Measurements from ENCODE around the gene KRTAP22-2.

- TF ChIP-seq, protein P1, sequence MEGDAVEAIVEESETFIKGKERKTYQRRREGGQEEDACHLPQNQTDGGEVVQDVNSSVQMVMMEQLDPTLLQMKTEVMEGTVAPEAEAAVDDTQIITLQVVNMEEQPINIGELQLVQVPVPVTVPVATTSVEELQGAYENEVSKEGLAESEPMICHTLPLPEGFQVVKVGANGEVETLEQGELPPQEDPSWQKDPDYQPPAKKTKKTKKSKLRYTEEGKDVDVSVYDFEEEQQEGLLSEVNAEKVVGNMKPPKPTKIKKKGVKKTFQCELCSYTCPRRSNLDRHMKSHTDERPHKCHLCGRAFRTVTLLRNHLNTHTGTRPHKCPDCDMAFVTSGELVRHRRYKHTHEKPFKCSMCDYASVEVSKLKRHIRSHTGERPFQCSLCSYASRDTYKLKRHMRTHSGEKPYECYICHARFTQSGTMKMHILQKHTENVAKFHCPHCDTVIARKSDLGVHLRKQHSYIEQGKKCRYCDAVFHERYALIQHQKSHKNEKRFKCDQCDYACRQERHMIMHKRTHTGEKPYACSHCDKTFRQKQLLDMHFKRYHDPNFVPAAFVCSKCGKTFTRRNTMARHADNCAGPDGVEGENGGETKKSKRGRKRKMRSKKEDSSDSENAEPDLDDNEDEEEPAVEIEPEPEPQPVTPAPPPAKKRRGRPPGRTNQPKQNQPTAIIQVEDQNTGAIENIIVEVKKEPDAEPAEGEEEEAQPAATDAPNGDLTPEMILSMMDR (conservative IDR thresholded peaks at IDR 0.05; ENCODE audit: low read length): no peak
- TF ChIP-seq EZH2phosphoT487 (IDR thresholded peaks at IDR 0.05; ENCODE audit: borderline replicate concordance): no peak
These were observed 29.9 kb upstream of the KRTAP22-2 start for GRCh38 chr21:30620080-30620479.
